Chondrocyte (in vitro differentiated cells): ENCODE results near the gene ZC3HAV1. TPM values are rescaled to one million over a fixed set of nuclear protein-coding genes. Genes with fewer than 3 reads are reported as not detected.

ENCODE experiments used
- DNase-seq: peaks from one replicate; pipeline ENCODE4 v3.0.0; 2021; ENCODE audit warnings: mixed read lengths, low spot score
- H3K27ac Mint-ChIP-seq: one replicate; pipeline ENCODE4 v1.8.0; 2021; ENCODE audit warnings: mild to moderate bottlenecking, moderate library complexity, mixed read lengths; ENCODE audit not compliant: unreplicated experiment
- H3K27me3 Mint-ChIP-seq: 2 replicates; pipeline ENCODE4 v1.8.0; 2021; ENCODE audit warnings: low read depth, mixed read lengths
- H3K36me3 Mint-ChIP-seq: 2 replicates; pipeline ENCODE4 v1.8.0; 2021; ENCODE audit warnings: low read depth, mixed read lengths
- H3K4me1 Mint-ChIP-seq: 2 replicates; pipeline ENCODE4 v1.8.0; 2021; ENCODE audit warnings: low read depth, mild to moderate bottlenecking, mixed read lengths
- H3K4me3 Mint-ChIP-seq: one replicate; pipeline ENCODE4 v1.8.0; 2021; ENCODE audit warnings: mild to moderate bottlenecking, moderate library complexity, mixed read lengths; ENCODE audit not compliant: unreplicated experiment
- H3K9me3 Mint-ChIP-seq: 2 replicates; pipeline ENCODE4 v1.8.0; 2021; ENCODE audit warnings: low read depth, mixed read lengths
- long read RNA-seq: library from polyadenylated mRNA; stranded (forward); transcript quantifications from one replicate; pipeline ENCODE4 v2.0.0, GENCODE V29; 2021
- total RNA-seq: library from RNA; stranded (reverse); gene quantifications from 3 replicates; pipeline ENCODE4 v1.2.1, GENCODE V29; 2021
- TF ChIP-seq, protein P1 (sequence below): fragments of 200-600 bp; sonication (generic); IDR thresholded peaks from 2 replicates; pipeline ENCODE4 v1.5.0; 2021; ENCODE audit warnings: antibody characterized with exemption, mild to moderate bottlenecking, moderate library complexity

Gene ZC3HAV1
- total RNA-seq = 33.8 to 38.3 TPM (median 34.1 TPM) in 3 replicates
- long read RNA-seq, full-length matches to known transcripts = 20 of 26 reads
- long read RNA-seq, partial matches to known transcripts = 4 of 26 reads
- long read RNA-seq, other reads (novel, unspliced or antisense) = 2 of 26 reads

DNA sequence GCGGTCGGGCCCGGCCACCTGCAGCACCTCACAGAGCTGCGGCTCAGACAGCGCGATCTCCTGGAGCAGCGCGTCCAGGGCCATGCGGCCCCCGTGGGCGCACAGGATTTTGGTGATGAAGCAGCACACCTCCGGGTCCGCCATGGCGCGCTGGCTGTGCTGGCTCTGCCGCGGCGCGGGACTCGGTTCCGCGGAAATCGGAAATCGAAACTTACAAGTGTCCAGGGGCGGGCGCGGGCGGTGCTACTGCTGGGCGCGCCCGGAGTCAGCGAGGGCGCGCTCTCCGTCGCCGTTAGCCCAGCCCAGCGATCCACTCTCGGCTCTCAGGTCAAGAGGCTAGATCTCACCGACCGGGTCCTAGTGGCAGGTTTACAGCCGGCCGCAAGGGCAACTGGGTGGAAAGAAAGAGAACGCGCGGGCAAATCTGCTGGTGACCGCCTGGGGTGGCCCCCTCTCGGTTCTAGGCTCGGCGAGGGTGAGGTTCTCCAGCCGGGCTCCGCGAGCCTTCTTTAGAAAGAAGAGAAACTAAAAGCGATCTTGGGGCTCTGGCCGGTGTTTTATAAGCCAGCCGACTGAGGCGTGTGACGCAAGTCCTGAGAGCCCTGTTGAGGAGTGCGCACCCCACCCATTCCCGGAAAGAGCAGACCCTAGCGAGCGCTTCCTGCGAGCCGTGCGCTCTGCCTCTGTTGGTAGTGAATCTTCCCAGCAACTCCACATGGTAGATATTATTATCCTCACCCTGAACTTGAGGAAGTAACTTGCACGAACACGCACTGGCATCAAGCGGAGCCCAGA is at the start of gene ZC3HAV1:
ZC3HAV1 (minus strand) TSS at position 533 of the 795 bp plus-strand sequence; CDS start at position 144, 389 bp downstream.
- Mint-ChIP-seq H3K27me3 (no peaks in the 10 kb centered on the region), H3K4me3 (peak within 1 kb of the TSS; percentile 92), H3K27ac (peak within 1 kb of the TSS; percentile 80), H3K9me3 (no peaks in the 10 kb centered on the region), H3K4me1 (peaks cover 28% of the 10 kb centered on the region), H3K36me3 (no peaks in the 10 kb centered on the region)
- TF ChIP-seq, protein P1, sequence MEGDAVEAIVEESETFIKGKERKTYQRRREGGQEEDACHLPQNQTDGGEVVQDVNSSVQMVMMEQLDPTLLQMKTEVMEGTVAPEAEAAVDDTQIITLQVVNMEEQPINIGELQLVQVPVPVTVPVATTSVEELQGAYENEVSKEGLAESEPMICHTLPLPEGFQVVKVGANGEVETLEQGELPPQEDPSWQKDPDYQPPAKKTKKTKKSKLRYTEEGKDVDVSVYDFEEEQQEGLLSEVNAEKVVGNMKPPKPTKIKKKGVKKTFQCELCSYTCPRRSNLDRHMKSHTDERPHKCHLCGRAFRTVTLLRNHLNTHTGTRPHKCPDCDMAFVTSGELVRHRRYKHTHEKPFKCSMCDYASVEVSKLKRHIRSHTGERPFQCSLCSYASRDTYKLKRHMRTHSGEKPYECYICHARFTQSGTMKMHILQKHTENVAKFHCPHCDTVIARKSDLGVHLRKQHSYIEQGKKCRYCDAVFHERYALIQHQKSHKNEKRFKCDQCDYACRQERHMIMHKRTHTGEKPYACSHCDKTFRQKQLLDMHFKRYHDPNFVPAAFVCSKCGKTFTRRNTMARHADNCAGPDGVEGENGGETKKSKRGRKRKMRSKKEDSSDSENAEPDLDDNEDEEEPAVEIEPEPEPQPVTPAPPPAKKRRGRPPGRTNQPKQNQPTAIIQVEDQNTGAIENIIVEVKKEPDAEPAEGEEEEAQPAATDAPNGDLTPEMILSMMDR = peak; percentile 33
- DNase-seq = no peak

GRCh38 chr7:139153832-139154231 is 44.3 kb upstream of the ZC3HAV1 start:
- TF ChIP-seq, protein P1 = no peak
- no peaks in the 10 kb centered on the region for H3K27me3 Mint-ChIP-seq
- DNase-seq = no peak
- peaks cover 4% of the 10 kb centered on the region for H3K4me1 Mint-ChIP-seq
- H3K4me3 Mint-ChIP-seq = no peak overlapping the region
- peaks cover 8% of the 10 kb centered on the region for H3K36me3 Mint-ChIP-seq
- H3K27ac Mint-ChIP-seq = no peak overlapping the region
- no peaks in the 10 kb centered on the region for H3K9me3 Mint-ChIP-seq

- H3K4me1 Mint-ChIP-seq = peaks cover 4% of the 10 kb centered on the region
- H3K27me3 Mint-ChIP-seq = no peaks in the 10 kb centered on the region
- TF ChIP-seq, protein P1 = no peak
- no peak overlapping the region for H3K4me3 Mint-ChIP-seq
- DNase-seq = no peak
- no peaks in the 10 kb centered on the region for H3K9me3 Mint-ChIP-seq
- H3K36me3 Mint-ChIP-seq = peaks cover 12% of the 10 kb centered on the region
- H3K27ac Mint-ChIP-seq = no peak overlapping the region
Measured at GRCh38 chr7:139152149-139152548, 42.6 kb upstream of the ZC3HAV1 start.

GRCh38 chr7:139139150-139139549 is 29.6 kb upstream of the ZC3HAV1 start:
- TF ChIP-seq, protein P1 = no peak
- no peak overlapping the region for H3K27ac Mint-ChIP-seq
- DNase-seq = no peak
- H3K36me3 Mint-ChIP-seq = peaks cover 6% of the 10 kb centered on the region
- peaks cover 4% of the 10 kb centered on the region for H3K4me1 Mint-ChIP-seq
- no peak overlapping the region for H3K4me3 Mint-ChIP-seq
- H3K27me3 Mint-ChIP-seq = no peaks in the 10 kb centered on the region
- no peaks in the 10 kb centered on the region for H3K9me3 Mint-ChIP-seq

GRCh38 chr7:139133335-139134139 is 24.0 kb upstream of the ZC3HAV1 start:
- peak overlapping the region; percentile 85 for H3K4me3 Mint-ChIP-seq
- no peaks in the 10 kb centered on the region for H3K9me3 Mint-ChIP-seq
- TF ChIP-seq, protein P1 = no peak
- peak overlapping the region; percentile 96 for H3K27ac Mint-ChIP-seq
- peaks cover 18% of the 10 kb centered on the region for H3K4me1 Mint-ChIP-seq
- peaks cover 6% of the 10 kb centered on the region for H3K27me3 Mint-ChIP-seq
- peak; percentile 95 for DNase-seq
- H3K36me3 Mint-ChIP-seq = no peaks in the 10 kb centered on the region
